ENCODE measurements around the gene BOC.

GRCh38 chr3:113275929-113276750 lies 64.8 kb downstream of the BOC start:
- TF ChIP-seq POLR2A (IDR thresholded peaks at IDR 0.05) (no peak), CTCF (IDR thresholded peaks at IDR 0.05) (no peak)
